Sigmoid colon (tissue), 4 donors: ENCODE results near the gene PRSS38.

ENCODE experiments used
- CTCF ChIP-seq, 4 experiments: fragments of 450-650 bp in 3 of 4; fragments of 200-600 bp in 1 of 4; IDR thresholded peaks; one replicate each; pipeline ENCODE4 v1.5.1; 2016 to 2019; ENCODE audit warnings: antibody characterized with exemption in 4 of 4, mild to moderate bottlenecking in 3 of 4, moderate library complexity in 2 of 4
- EP300 ChIP-seq, 4 donors: sonication (generic); formaldehyde crosslinking; IDR thresholded peaks; one replicate each; pipeline ENCODE4 v1.6.1; 2017; ENCODE audit warnings: antibody characterized with exemption in 4 of 4
- POLR2A ChIP-seq, 2 donors: fragments of 450-650 bp; IDR thresholded peaks; one replicate each; pipeline ENCODE4 v1.6.1; 2016; ENCODE audit warnings: antibody characterized with exemption in 2 of 2, mild to moderate bottlenecking in 2 of 2, moderate library complexity in 2 of 2
- POLR2AphosphoS5 ChIP-seq, 4 donors: sonication (generic); formaldehyde crosslinking; IDR thresholded peaks; one replicate each; pipeline ENCODE4 v1.6.1; 2017; ENCODE audit warnings: antibody characterized with exemption in 4 of 4

- no peak for TF ChIP-seq POLR2AphosphoS5 (IDR thresholded peaks at IDR 0.05)
- TF ChIP-seq CTCF (IDR thresholded peaks at IDR 0.05) = no peak
- TF ChIP-seq POLR2A (IDR thresholded peaks at IDR 0.05) = no peak
- TF ChIP-seq EP300 (IDR thresholded peaks at IDR 0.05) = no peak
Measured at GRCh38 chr1:227786673-227787512, 28.6 kb upstream of the PRSS38 start.
